ENCODE results near the gene POLL. TPM values are rescaled to one million over a fixed set of nuclear protein-coding genes. Genes with fewer than 3 reads are reported as not detected.

POLL gene
- total and polyA plus RNA-seq, 9 donors = 11.3 to 32.3 (median 22.7) TPM

- Histone ChIP-seq H3K9me3 (replicated peaks; ENCODE audit: control insufficient read depth, low read depth, low read length) (peaks cover under 1% of the 10 kb centered on the region), H3K36me3 (ENCODE audit: control insufficient read depth, insufficient read depth, low read length) (no peaks in the 10 kb centered on the region), H3K27ac (ENCODE audit: low read length) (no peak overlapping the region), H3K27me3 (ENCODE audit: control insufficient read depth, insufficient read depth, low read length) (peaks cover 61% of the 10 kb centered on the region), H3K4me1 (ENCODE audit: control insufficient read depth, insufficient read depth, low read length) (peaks cover 25% of the 10 kb centered on the region), H3K4me3 (ENCODE audit: low read length) (no peak overlapping the region)
- DNase-seq = no peak
- WGBS (ENCODE audit: insufficient coverage) = 59% methylated on average over 3 of the region's 7 CpGs
Observed at GRCh38 chr10:101567165-101568006, 20.7 kb downstream of the POLL start.

- WGBS (ENCODE audit: insufficient coverage) = 3% methylated on average over 55 of the region's 59 CpGs
- peak overlapping the region; percentile 22 for H3K4me3 ChIP-seq (ENCODE audit: low read length)
Observed at GRCh38 chr10:101566333-101567164, 21.5 kb downstream of the POLL start.

GRCh38 chr10:101565936-101566332, 22.1 kb downstream of the POLL start:
- WGBS (ENCODE audit: insufficient coverage) = 74% methylated on average over 4 of the region's 8 CpGs
- Histone ChIP-seq H3K4me3 (ENCODE audit: low read length) (no peak overlapping the region), H3K27ac (ENCODE audit: low read length) (no peak overlapping the region), H3K4me1 (ENCODE audit: control insufficient read depth, insufficient read depth, low read length) (peaks cover 22% of the 10 kb centered on the region), H3K27me3 (ENCODE audit: control insufficient read depth, insufficient read depth, low read length) (peaks cover 64% of the 10 kb centered on the region), H3K36me3 (ENCODE audit: control insufficient read depth, insufficient read depth, low read length) (no peaks in the 10 kb centered on the region), H3K9me3 (replicated peaks; ENCODE audit: control insufficient read depth, low read depth, low read length) (no peaks in the 10 kb centered on the region)
- no peak for DNase-seq

More at GRCh38 chr10:101566333-101567164, 21.5 kb downstream of the POLL start:
- H3K9me3 ChIP-seq (replicated peaks; ENCODE audit: control insufficient read depth, low read depth, low read length) = no peaks in the 10 kb centered on the region
- H3K4me1 ChIP-seq (ENCODE audit: control insufficient read depth, insufficient read depth, low read length) = peaks cover 25% of the 10 kb centered on the region
- peaks cover 66% of the 10 kb centered on the region for H3K27me3 ChIP-seq (ENCODE audit: control insufficient read depth, insufficient read depth, low read length)
- H3K27ac ChIP-seq (ENCODE audit: low read length) = no peak overlapping the region
- no peaks in the 10 kb centered on the region for H3K36me3 ChIP-seq (ENCODE audit: control insufficient read depth, insufficient read depth, low read length)
- DNase-seq = peak; percentile 56

- Histone ChIP-seq H3K36me3 (ENCODE audit: control insufficient read depth, insufficient read depth, low read length) (no peaks in the 10 kb centered on the region), H3K4me3 (ENCODE audit: low read length) (no peak overlapping the region), H3K4me1 (ENCODE audit: control insufficient read depth, insufficient read depth, low read length) (peaks cover 17% of the 10 kb centered on the region), H3K9me3 (replicated peaks; ENCODE audit: control insufficient read depth, low read depth, low read length) (no peaks in the 10 kb centered on the region), H3K27ac (ENCODE audit: low read length) (no peak overlapping the region), H3K27me3 (ENCODE audit: control insufficient read depth, insufficient read depth, low read length) (peaks cover 61% of the 10 kb centered on the region)
- 83% methylated on average over 4 of the region's 5 CpGs for WGBS (ENCODE audit: insufficient coverage)
- DNase-seq = no peak
Observed at GRCh38 chr10:101565370-101565900, 22.6 kb downstream of the POLL start.

- Histone ChIP-seq H3K36me3 (ENCODE audit: control insufficient read depth, insufficient read depth, low read length) (no peaks in the 10 kb centered on the region), H3K27ac (ENCODE audit: low read length) (no peak overlapping the region), H3K4me1 (ENCODE audit: control insufficient read depth, insufficient read depth, low read length) (peaks cover 10% of the 10 kb centered on the region), H3K9me3 (replicated peaks; ENCODE audit: control insufficient read depth, low read depth, low read length) (no peaks in the 10 kb centered on the region), H3K27me3 (ENCODE audit: control insufficient read depth, insufficient read depth, low read length) (peaks cover 62% of the 10 kb centered on the region), H3K4me3 (ENCODE audit: low read length) (no peak overlapping the region)
- no peak for DNase-seq
- WGBS (ENCODE audit: insufficient coverage) = 90% methylated on average over 2 of the region's 15 CpGs
Observed at GRCh38 chr10:101564490-101564991, 23.5 kb downstream of the POLL start.

- 37% methylated on average over 2 of the region's 11 CpGs for WGBS (ENCODE audit: insufficient coverage)
- no peak for DNase-seq
- Histone ChIP-seq H3K4me3 (ENCODE audit: low read length) (no peak overlapping the region), H3K9me3 (replicated peaks; ENCODE audit: control insufficient read depth, low read depth, low read length) (no peaks in the 10 kb centered on the region), H3K27ac (ENCODE audit: low read length) (no peak overlapping the region), H3K36me3 (ENCODE audit: control insufficient read depth, insufficient read depth, low read length) (no peaks in the 10 kb centered on the region), H3K27me3 (ENCODE audit: control insufficient read depth, insufficient read depth, low read length) (peaks cover 52% of the 10 kb centered on the region), H3K4me1 (ENCODE audit: control insufficient read depth, insufficient read depth, low read length) (peaks cover 7% of the 10 kb centered on the region)
Observed at GRCh38 chr10:101563497-101564040, 24.5 kb downstream of the POLL start.

- H3K4me3 ChIP-seq (ENCODE audit: low read length) = no peak overlapping the region
- WGBS (ENCODE audit: insufficient coverage) = no CpG with 5 or more reads among the region's 3 CpGs
- no peaks in the 10 kb centered on the region for H3K36me3 ChIP-seq (ENCODE audit: control insufficient read depth, insufficient read depth, low read length)
- H3K4me1 ChIP-seq (ENCODE audit: control insufficient read depth, insufficient read depth, low read length) = peaks cover 7% of the 10 kb centered on the region
- H3K9me3 ChIP-seq (replicated peaks; ENCODE audit: control insufficient read depth, low read depth, low read length) = no peaks in the 10 kb centered on the region
- no peak for DNase-seq
- no peak overlapping the region for H3K27ac ChIP-seq (ENCODE audit: low read length)
- H3K27me3 ChIP-seq (ENCODE audit: control insufficient read depth, insufficient read depth, low read length) = peaks cover 46% of the 10 kb centered on the region
Observed at GRCh38 chr10:101563007-101563406, 25.1 kb downstream of the POLL start.

GRCh38 chr10:101562231-101562630, 25.8 kb downstream of the POLL start:
- no peak for DNase-seq
- H3K27ac ChIP-seq (ENCODE audit: low read length) = no peak overlapping the region
- 88% methylated on average over 5 of the region's 5 CpGs for WGBS (ENCODE audit: insufficient coverage)
- H3K27me3 ChIP-seq (ENCODE audit: control insufficient read depth, insufficient read depth, low read length) = peaks cover 39% of the 10 kb centered on the region
- H3K36me3 ChIP-seq (ENCODE audit: control insufficient read depth, insufficient read depth, low read length) = no peaks in the 10 kb centered on the region
- no peaks in the 10 kb centered on the region for H3K9me3 ChIP-seq (replicated peaks; ENCODE audit: control insufficient read depth, low read depth, low read length)
- H3K4me1 ChIP-seq (ENCODE audit: control insufficient read depth, insufficient read depth, low read length) = peaks cover 7% of the 10 kb centered on the region
- no peak overlapping the region for H3K4me3 ChIP-seq (ENCODE audit: low read length)

- H3K4me1 ChIP-seq (ENCODE audit: control insufficient read depth, insufficient read depth, low read length) = peaks cover 1% of the 10 kb centered on the region
- 75% methylated on average over 6 of the region's 15 CpGs for WGBS (ENCODE audit: insufficient coverage)
- no peak for DNase-seq
- no peaks in the 10 kb centered on the region for H3K9me3 ChIP-seq (replicated peaks; ENCODE audit: control insufficient read depth, low read depth, low read length)
- no peak overlapping the region for H3K27ac ChIP-seq (ENCODE audit: low read length)
- H3K27me3 ChIP-seq (ENCODE audit: control insufficient read depth, insufficient read depth, low read length) = peaks cover 30% of the 10 kb centered on the region
- H3K4me3 ChIP-seq (ENCODE audit: low read length) = no peak overlapping the region
- H3K36me3 ChIP-seq (ENCODE audit: control insufficient read depth, insufficient read depth, low read length) = no peaks in the 10 kb centered on the region
Observed at GRCh38 chr10:101561068-101561915, 26.8 kb downstream of the POLL start.

Data from muscle of leg (tissue), 11 donors.